Calu3 (cell line): ENCODE measurements around the gene HRH2. TPM values are rescaled to one million over a fixed set of nuclear protein-coding genes. Genes with fewer than 3 reads are reported as not detected.

ENCODE experiments used
- BruUV-seq: library from RNA; stranded (reverse); fragments of 400-500 nt; replicated peaks from 2 replicates; lab custom pipeline; 2021; lab: Mats Ljungman, UMichigan
- CTCF ChIA-PET: fragments of 300-600 bp; sonication (Branson Sonifier 250); formaldehyde crosslinking; loops from one replicate; lab custom pipeline; 2022; ENCODE audit warnings: antibody characterized with exemption; lab: Charles Lee
- DNase-seq: peaks from one replicate; pipeline ENCODE4 v3.0.0; 2022
- H3K27ac Mint-ChIP-seq: one replicate; pipeline ENCODE4 v1.8.0; 2022; ENCODE audit warnings: mixed read lengths; ENCODE audit not compliant: unreplicated experiment
- H3K27me3 Mint-ChIP-seq: one replicate; pipeline ENCODE4 v1.8.0; 2022; ENCODE audit warnings: mixed read lengths; ENCODE audit not compliant: unreplicated experiment
- H3K36me3 Mint-ChIP-seq: one replicate; pipeline ENCODE4 v1.8.0; 2022; ENCODE audit warnings: mild to moderate bottlenecking, moderate library complexity, mixed read lengths; ENCODE audit not compliant: insufficient read depth, unreplicated experiment
- H3K4me1 Mint-ChIP-seq: one replicate; pipeline ENCODE4 v1.8.0; 2022; ENCODE audit warnings: mild to moderate bottlenecking, low read depth, mixed read lengths; ENCODE audit not compliant: unreplicated experiment
- H3K4me3 Mint-ChIP-seq: one replicate; pipeline ENCODE4 v1.8.0; 2022; ENCODE audit warnings: mild to moderate bottlenecking, low read depth, moderate library complexity, mixed read lengths; ENCODE audit not compliant: unreplicated experiment
- H3K9me3 Mint-ChIP-seq: one replicate; pipeline ENCODE4 v1.8.0; 2022; ENCODE audit warnings: low read depth, mixed read lengths; ENCODE audit not compliant: unreplicated experiment
- CTCF ChIP-seq: fragments of 200-600 bp; IDR thresholded peaks from one replicate; pipeline ENCODE4 v1.8.0; 2022; ENCODE audit warnings: antibody characterized with exemption; ENCODE audit not compliant: unreplicated experiment
- intact Hi-C: fragments of 100-400 bp; cut with micrococcal nuclease; formaldehyde crosslinking; loops from one replicate; pipeline ENCODE4 v1.10.0; 2022; ENCODE audit not compliant: unreplicated experiment
- total RNA-seq: library from RNA; stranded (reverse); gene quantifications from 2 replicates; pipeline ENCODE4 v1.2.3, GENCODE V29; 2022

The HRH2 gene
- total RNA-seq, 1 experiment from 2014 or later, result not detected

GRCh38 chr5:175627005-175627404, 30.9 kb upstream of the HRH2 start:
- intact Hi-C loops, result no loop called here
- no TSS peak for BruUV-seq
- no peak overlapping the region for H3K4me3 Mint-ChIP-seq
- CTCF ChIA-PET, result no interaction called here
- H3K27me3 Mint-ChIP-seq, result peaks cover 27% of the 10 kb centered on the region
- H3K27ac Mint-ChIP-seq, result no peak overlapping the region
- peaks cover 7% of the 10 kb centered on the region for H3K9me3 Mint-ChIP-seq
- TF ChIP-seq CTCF, result no peak
- H3K4me1 Mint-ChIP-seq, result no peaks in the 10 kb centered on the region
- DNase-seq, result no peak
- H3K36me3 Mint-ChIP-seq, result peaks cover 4% of the 10 kb centered on the region

- no TSS peak for BruUV-seq
- no peak for DNase-seq
- no peak overlapping the region for H3K27ac Mint-ChIP-seq
- CTCF ChIA-PET, result interaction anchor here (0.6 kb wide), 1 partner anchor 16 kb away, joined by 5 read pairs; no protein-coding TSS in a partner anchor
- no peak for TF ChIP-seq CTCF
- peaks cover 27% of the 10 kb centered on the region for H3K27me3 Mint-ChIP-seq
- H3K36me3 Mint-ChIP-seq, result peaks cover 4% of the 10 kb centered on the region
- H3K9me3 Mint-ChIP-seq, result peaks cover 7% of the 10 kb centered on the region
- no peaks in the 10 kb centered on the region for H3K4me1 Mint-ChIP-seq
- H3K4me3 Mint-ChIP-seq, result no peak overlapping the region
- intact Hi-C loops, result no loop called here
These were observed 30.1 kb upstream of the HRH2 start for GRCh38 chr5:175627739-175628138.

GRCh38 chr5:175628668-175629067, 29.2 kb upstream of the HRH2 start:
- intact Hi-C loops, result no loop called here

GRCh38 chr5:175629261-175629660, 28.6 kb upstream of the HRH2 start:
- no peak overlapping the region for H3K4me3 Mint-ChIP-seq
- H3K27me3 Mint-ChIP-seq, result peaks cover 40% of the 10 kb centered on the region
- H3K27ac Mint-ChIP-seq, result no peak overlapping the region
- no peaks in the 10 kb centered on the region for H3K4me1 Mint-ChIP-seq
- H3K9me3 Mint-ChIP-seq, result peaks cover 13% of the 10 kb centered on the region
- peaks cover 4% of the 10 kb centered on the region for H3K36me3 Mint-ChIP-seq
- BruUV-seq, result no TSS peak
- no peak for DNase-seq
- CTCF ChIA-PET, result no interaction called here
- intact Hi-C loops, result no loop called here
- no peak for TF ChIP-seq CTCF

More at GRCh38 chr5:175628668-175629067, 29.2 kb upstream of the HRH2 start:
- H3K4me1 Mint-ChIP-seq, result no peaks in the 10 kb centered on the region
- H3K4me3 Mint-ChIP-seq, result no peak overlapping the region
- H3K27me3 Mint-ChIP-seq, result peaks cover 36% of the 10 kb centered on the region
- H3K36me3 Mint-ChIP-seq, result peaks cover 4% of the 10 kb centered on the region
- DNase-seq, result no peak
- CTCF ChIA-PET, result interaction anchor here (0.5 kb wide), 1 partner anchor 25 kb away, joined by 3 read pairs; no protein-coding TSS in a partner anchor
- peaks cover 13% of the 10 kb centered on the region for H3K9me3 Mint-ChIP-seq
- no peak overlapping the region for H3K27ac Mint-ChIP-seq
- TF ChIP-seq CTCF, result no peak
- no TSS peak for BruUV-seq
